ENCODE data around the gene KRTAP5-2.
A peak's percentile ranks its signal among the peaks of the same experiment; 100 is the strongest.

The KRTAP5-2 gene

GRCh38 chr11:1597331-1597993 is 632 bp downstream of the KRTAP5-2 start:
- TF ChIP-seq TAF1 (IDR thresholded peaks at IDR 0.05; ENCODE audit: borderline replicate concordance, insufficient read depth, low read length) (no peak), POLR2AphosphoS5 (IDR thresholded peaks at IDR 0.05; ENCODE audit: low read depth, low read length) (no peak), SIN3A (IDR thresholded peaks at IDR 0.05; ENCODE audit: borderline replicate concordance, insufficient read depth, low read length) (no peak), FOXP2 (optimal IDR thresholded peaks at IDR 0.05; ENCODE audit: borderline replicate concordance, extremely low read depth, extremely low read length, insufficient read depth) (no peak), REST (IDR thresholded peaks at IDR 0.05; ENCODE audit: insufficient read depth in 1 of 2, low read depth in 2 of 2, low read length in 2 of 2) (no peak)

GRCh38 chr11:1592628-1593027 is 5.5 kb downstream of the KRTAP5-2 start:
- TF ChIP-seq REST (IDR thresholded peaks at IDR 0.05; ENCODE audit: insufficient read depth in 1 of 2, low read depth in 2 of 2, low read length in 2 of 2) (no peak), POLR2AphosphoS5 (IDR thresholded peaks at IDR 0.05; ENCODE audit: low read depth, low read length) (no peak), SIN3A (IDR thresholded peaks at IDR 0.05; ENCODE audit: borderline replicate concordance, insufficient read depth, low read length) (no peak), FOXP2 (optimal IDR thresholded peaks at IDR 0.05; ENCODE audit: borderline replicate concordance, extremely low read depth, extremely low read length, insufficient read depth) (no peak), TAF1 (IDR thresholded peaks at IDR 0.05; ENCODE audit: borderline replicate concordance, insufficient read depth, low read length) (no peak)

GRCh38 chr11:1589996-1590395 is 8.1 kb downstream of the KRTAP5-2 start:
- no peak for TF ChIP-seq FOXP2 (optimal IDR thresholded peaks at IDR 0.05; ENCODE audit: borderline replicate concordance, extremely low read depth, extremely low read length, insufficient read depth)
- TF ChIP-seq TAF1 (IDR thresholded peaks at IDR 0.05; ENCODE audit: borderline replicate concordance, insufficient read depth, low read length): no peak
- TF ChIP-seq POLR2AphosphoS5 (IDR thresholded peaks at IDR 0.05; ENCODE audit: low read depth, low read length): no peak
- no peak for TF ChIP-seq REST (IDR thresholded peaks at IDR 0.05; ENCODE audit: insufficient read depth in 1 of 2, low read depth in 2 of 2, low read length in 2 of 2)
- TF ChIP-seq SIN3A (IDR thresholded peaks at IDR 0.05; ENCODE audit: borderline replicate concordance, insufficient read depth, low read length): no peak

GRCh38 chr11:1589191-1589963 is 8.7 kb downstream of the KRTAP5-2 start:
- peak in 1 of 2 experiments; percentile 50; a peak in 1 of 4 replicates for TF ChIP-seq REST (IDR thresholded peaks at IDR 0.05; ENCODE audit: insufficient read depth in 1 of 2, low read depth in 2 of 2, low read length in 2 of 2)
- TF ChIP-seq FOXP2 (optimal IDR thresholded peaks at IDR 0.05; ENCODE audit: borderline replicate concordance, extremely low read depth, extremely low read length, insufficient read depth): peak; percentile 66
